Daoy (cell line): ENCODE measurements around the gene NF1. TPM values are rescaled to one million over a fixed set of nuclear protein-coding genes. Genes with fewer than 3 reads are reported as not detected.
A peak's percentile ranks its signal among the peaks of the same experiment; 100 is the strongest.
"Not testable (repeated sequence)": the region's sequence is repeated elsewhere in the genome, so short reads cannot be mapped to it uniquely, and the experiment has no call there.

ENCODE experiments used
- DNase-seq: peaks from one replicate; pipeline ENCODE4 v3.0.0-alpha.2; 2015; ENCODE audit warnings: low read depth
- total RNA-seq: library from RNA; depleted of rRNA; stranded (reverse); fragments of >200 nt; shearing (Covaris generic); gene quantifications from 2 replicates; pipeline ENCODE4 v1.2.3, GENCODE V29; 2014

The NF1 gene
- total RNA-seq, 1 experiment from 2014 or later: 30.2 TPM

GRCh38 chr17:31295489-31295871, 200.7 kb downstream of the NF1 start:
- no peak for DNase-seq

DNA sequence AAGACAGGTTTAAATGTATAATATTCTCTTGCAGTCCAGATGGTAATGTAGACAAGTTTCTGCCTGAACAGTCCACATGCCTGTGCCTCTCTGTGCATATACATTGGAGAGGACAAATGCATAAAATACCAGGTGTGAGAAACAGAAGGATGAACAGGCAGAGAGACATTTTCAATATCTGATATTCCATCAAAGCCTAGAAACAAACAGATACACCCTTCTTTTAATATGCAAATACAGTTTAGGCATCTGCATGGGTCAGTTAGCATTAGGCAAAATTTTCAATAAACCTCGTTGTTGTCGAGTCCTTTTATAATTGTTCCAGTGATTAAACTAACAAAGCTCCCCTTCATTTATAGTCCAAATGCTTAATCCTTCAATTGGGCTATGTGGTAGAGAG, 201.4 kb downstream of the NF1 start:
- no peak for DNase-seq

DNA sequence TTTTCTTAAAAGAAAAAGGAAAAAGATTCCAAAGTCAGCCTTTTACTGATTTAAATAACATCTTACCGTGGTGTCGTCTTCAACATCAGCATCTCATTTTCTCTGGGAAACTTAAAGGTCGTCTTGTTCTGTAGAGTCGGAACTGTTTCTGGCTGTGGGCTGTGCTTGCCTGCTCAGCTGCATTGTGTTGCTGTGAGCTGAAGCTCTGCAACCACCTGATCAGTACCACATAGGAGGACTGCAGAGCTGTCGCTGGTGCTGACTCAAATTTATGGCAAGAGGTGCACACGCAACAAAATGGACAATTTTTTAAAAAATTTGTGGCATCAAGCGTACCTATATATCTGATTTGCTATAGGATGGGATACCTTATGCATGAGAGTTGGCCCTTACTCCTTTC, 202.3 kb downstream of the NF1 start, which contains the start of gene OMG:
TSS of gene OMG (minus strand) at position 150 of the 400 bp plus-strand sequence. CDS start 908 bp downstream, outside the sequence.
- DNase-seq: no peak

GRCh38 chr17:31299624-31300023, 204.8 kb downstream of the NF1 start:
- no peak for DNase-seq

DNA sequence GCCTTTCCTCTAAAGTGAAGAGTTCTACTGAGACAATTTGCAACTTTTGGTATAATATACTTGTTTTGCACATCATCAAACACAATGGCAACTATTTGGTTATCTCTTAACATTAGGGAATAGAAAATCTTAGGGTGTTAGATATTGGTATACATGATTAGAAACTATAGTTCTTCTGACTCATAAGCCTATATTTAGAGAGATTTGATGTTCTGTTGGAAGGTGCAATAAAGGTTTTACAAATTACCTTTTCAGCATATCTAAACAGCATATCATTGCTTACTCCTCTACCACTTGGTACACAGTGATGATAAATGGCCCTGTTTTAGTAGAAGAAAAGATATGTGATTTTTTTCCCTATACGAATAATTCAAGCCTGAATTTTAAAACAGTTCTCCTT, 212.9 kb downstream of the NF1 start:
- no peak for DNase-seq

DNA sequence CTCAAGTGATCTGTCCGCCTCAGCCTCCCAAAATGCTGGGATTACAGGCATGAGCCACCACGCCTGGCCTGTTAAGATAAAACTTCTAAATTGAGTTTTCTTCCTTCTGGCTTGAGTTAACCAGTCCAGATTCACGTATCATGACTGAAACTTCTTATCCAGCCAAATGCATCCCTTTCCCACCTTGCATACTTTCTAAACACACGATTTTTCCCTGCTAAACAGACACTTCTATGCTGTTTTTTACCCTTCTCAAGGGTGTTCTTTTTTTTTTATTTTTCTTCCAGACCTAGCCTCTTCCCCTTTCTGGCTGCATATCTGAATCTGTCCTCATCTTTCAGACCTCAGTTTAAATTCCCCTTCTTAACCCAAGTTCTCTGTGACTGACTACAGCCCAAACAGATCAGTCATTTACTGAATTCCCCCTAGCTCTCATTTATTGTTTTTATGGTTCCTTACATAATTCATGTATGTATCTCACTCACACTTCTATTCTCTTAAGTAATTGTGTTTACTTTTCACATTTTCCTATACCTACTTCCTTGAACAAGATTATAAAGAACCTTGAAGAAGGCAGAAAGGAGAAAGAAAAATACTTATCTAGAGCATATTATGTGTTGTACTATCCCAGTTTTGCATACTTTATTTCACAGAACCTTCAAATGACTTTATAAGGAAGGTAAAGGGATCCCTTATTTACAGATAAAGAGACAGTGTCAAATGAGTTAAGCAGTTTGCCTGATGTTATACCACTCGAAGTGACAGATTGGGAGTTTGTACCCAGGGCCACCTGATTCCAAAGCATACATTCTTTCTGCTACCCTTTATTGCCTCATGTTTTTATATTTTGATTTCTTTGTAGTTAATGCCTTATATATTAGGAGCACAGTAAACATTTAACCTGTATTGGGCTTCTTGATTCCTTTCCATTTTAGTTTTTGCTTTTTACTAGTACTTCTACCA, 213.9 kb downstream of the NF1 start:
- no peak for DNase-seq

- no peak for DNase-seq
Observed at GRCh38 chr17:31309556-31309955, 214.8 kb downstream of the NF1 start.

GRCh38 chr17:31310260-31310659, 215.5 kb downstream of the NF1 start:
- DNase-seq: no peak

- DNase-seq: no peak
Observed at GRCh38 chr17:31310886-31311285, 216.1 kb downstream of the NF1 start.

DNA sequence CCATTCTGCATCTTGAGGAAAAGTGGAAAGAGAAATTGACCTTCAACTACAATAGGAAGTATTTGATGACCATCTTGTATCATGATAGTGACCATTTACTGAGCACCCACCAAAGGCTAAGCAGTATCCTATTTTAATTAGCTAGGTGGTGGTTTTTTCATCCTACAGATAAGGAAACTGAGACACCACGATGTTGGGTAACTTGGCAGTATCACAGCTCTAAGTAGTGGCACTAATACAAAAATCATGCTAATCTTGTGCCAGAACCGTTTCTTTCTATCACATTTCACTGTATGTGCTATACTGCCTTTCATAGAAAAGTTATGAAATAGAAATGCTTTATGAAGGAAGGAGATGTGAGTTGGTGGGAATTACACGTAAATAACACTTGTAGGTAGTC, 216.7 kb downstream of the NF1 start:
- DNase-seq: no peak

GRCh38 chr17:31312223-31312622, 217.4 kb downstream of the NF1 start:
- not testable (repeated sequence) for DNase-seq

DNA sequence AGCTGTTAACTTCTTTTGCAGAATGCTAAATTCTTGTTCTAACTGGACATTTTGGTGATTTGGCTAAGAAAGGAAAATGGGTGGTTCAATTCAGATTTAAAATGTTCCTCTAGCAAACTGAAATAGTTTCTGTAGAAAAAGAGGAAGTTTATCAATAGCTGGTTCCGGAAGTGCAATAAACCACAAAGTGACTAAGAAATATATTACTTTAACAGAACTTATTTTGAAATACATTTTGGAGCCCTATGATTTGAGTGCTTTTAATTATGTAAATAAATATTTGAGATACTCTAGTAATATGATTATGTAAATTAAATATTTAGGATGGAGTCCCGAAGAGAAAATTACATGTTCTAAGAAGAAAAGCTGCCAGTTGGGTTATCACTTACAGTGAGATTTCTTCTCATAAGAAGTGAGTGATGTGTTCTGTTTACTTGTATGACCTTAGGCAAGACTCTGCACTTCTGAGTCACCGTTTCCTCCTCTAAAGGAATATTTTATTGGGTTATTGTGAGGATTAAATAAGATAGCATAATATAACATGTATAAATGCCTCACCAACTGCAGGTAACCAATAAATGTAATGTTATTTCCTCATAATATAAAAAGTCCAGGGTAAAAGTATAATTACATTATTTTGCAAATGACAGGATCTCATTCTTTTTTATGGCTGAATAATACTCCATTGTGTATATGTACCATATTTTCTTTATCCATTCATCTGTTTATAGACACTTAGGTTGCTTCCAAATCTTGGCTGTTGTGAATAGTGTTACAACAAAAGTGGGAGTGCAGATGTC, 219.4 kb downstream of the NF1 start, which contains the start of gene EVI2B:
TSS of gene EVI2B (minus strand) at position 73 of the 800 bp plus-strand sequence. CDS start 8,445 bp downstream, outside the sequence.
- peak; percentile 45 for DNase-seq

DNA sequence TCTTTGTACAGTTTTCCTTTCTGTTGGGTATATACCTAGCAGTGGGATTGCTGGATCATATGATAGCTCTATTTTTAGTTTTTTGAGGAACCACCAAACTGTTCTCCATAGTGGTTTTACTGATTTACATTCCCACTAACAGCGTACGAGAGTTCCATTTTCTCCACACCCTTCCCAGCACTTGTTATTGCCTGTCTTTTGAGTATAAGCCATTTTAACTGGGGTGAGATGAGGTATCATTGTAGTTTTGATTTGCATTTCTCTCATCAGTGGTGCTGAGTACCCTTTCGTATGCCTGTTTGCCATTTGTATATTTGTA, 220.0 kb downstream of the NF1 start:
- no peak for DNase-seq

GRCh38 chr17:31318298-31318801, 223.6 kb downstream of the NF1 start:
- peak; percentile 81 for DNase-seq

DNA sequence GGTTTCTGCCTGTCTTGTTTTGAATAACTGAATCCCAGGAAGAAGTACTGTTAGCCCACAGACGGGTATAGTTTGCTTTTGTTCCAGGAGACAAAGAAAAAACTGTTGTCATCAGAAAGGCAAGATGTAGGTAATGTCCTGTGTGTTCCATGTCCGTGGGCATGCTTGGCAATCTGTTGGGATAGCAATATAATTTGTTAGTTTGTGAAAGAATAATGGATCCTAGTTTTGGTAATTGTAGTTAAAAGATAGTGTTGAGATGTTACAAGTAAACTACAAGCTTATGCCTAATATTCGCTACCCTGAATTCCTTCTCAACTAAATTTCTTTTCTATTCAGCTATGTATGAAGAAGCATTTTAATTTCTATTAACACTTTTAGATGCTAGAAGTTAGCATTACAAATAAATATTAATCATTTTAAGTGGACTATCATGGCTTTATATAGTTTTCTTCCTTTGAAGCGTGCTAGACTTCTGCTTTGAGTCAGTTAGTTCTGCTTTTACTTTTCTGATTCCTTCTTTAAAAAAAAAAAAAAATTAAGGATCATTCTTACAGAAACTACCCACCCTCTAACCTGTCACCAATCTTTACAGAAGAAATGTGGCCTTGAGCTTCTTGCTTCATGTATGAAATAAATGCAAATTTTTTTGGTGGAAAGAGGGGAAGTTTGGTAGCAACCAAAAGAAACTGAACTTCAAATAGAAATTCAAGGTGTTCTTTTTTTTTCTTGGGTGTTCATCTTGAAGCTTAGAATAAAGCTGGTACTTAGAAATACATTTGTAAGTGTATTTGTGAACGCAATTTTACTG, 224.3 kb downstream of the NF1 start:
- DNase-seq: no peak

DNA sequence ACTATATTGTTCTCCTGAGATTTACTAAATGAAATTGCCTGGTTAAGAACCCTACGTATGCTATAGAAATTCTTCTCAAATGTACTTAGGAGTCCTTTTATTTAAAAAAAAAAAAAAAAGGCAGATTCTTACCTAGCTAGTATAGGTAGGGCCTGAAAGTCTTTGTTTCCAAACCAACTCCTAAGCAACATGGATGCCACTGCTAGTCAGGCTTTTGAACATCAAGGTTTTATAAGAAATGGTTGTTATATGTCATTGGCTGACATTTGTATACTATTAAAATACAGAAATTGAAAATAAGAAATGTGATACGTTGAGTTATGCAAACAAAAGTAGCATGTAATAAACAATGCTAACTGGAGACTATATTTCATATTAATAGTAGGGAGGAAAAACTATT, 225.5 kb downstream of the NF1 start:
- no peak for DNase-seq

GRCh38 chr17:31320791-31321190, 226.0 kb downstream of the NF1 start:
- peak; percentile 7 for DNase-seq

GRCh38 chr17:31321481-31321880, 226.7 kb downstream of the NF1 start, which contains the start of gene EVI2A:
TSS of gene EVI2A (minus strand) at chr17:31321622. CDS start at chr17:31319013, 2,609 bp downstream.
- DNase-seq: peak; percentile 84

DNA sequence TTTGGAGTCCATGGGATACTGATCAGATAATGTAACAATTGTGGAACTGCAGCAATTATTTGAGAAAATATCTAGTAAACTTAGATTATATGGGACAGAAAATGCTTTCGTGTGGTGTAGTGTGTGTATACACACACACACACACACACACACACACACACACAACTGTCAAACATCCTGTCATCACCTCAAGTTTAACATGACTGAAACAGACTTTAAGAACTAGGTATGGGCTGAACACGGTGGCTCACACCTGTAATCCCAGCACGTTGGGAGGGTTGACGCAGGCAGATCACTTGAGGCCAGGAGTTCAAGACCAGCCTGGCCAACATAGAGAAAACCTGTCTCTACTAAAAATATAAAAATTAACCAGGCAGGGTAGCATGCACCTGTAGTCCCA, 227.2 kb downstream of the NF1 start:
- DNase-seq: no peak

- no peak for DNase-seq
Observed at GRCh38 chr17:31323551-31323950, 228.8 kb downstream of the NF1 start.

- DNase-seq: peak; percentile 88
Observed at GRCh38 chr17:31327534-31328159, 232.9 kb downstream of the NF1 start.
